Spinal cord (tissue), 10 donors: ENCODE data around the gene TRPM3. TPM values are rescaled to one million over a fixed set of nuclear protein-coding genes. Genes with fewer than 3 reads are reported as not detected.

Experiments
- DNase-seq, 6 donors: peaks; one replicate each; pipeline versions ENCODE4 v3.0.0 to v3.0.0-alpha.2; 2013 to 2015; ENCODE audit warnings: low spot score in 6 of 6, low read depth in 4 of 6
- H3K27ac ChIP-seq: one replicate; pipeline ENCODE4 v1.5.1; 2013; ENCODE audit warnings: low read depth, low read length, control low read depth
- H3K27me3 ChIP-seq: one replicate; pipeline ENCODE4 v1.6.1; 2013; ENCODE audit warnings: low read length; ENCODE audit not compliant: control insufficient read depth, insufficient read depth
- H3K36me3 ChIP-seq: one replicate; pipeline ENCODE4 v1.6.1; 2013; ENCODE audit warnings: low read length; ENCODE audit not compliant: control insufficient read depth, insufficient read depth
- H3K4me1 ChIP-seq: one replicate; pipeline ENCODE4 v1.6.1; 2013; ENCODE audit warnings: low read length; ENCODE audit not compliant: control insufficient read depth, insufficient read depth
- H3K4me3 ChIP-seq: one replicate; pipeline ENCODE4 v1.5.1; 2013; ENCODE audit warnings: low read depth, low read length, control low read depth
- H3K9me3 ChIP-seq: one replicate; pipeline ENCODE4 v1.6.1; 2013; ENCODE audit warnings: low read length; ENCODE audit not compliant: control insufficient read depth, insufficient read depth
- WGBS: methylation state at CpG from one replicate; pipeline ENCODE4 v1.1.5; 2013; ENCODE audit warnings: missing lambda C conversion rate; ENCODE audit not compliant: insufficient coverage; 5-methylcytosine and 5-hydroxymethylcytosine counted together
- polyA plus RNA-seq, 2 donors: library from polyadenylated mRNA; unstranded; fragments of 120-200 nt; gene quantifications; one replicate each; pipeline ENCODE4 v1.2.1, GENCODE V29; 2013; ENCODE audit not compliant: insufficient read length in 2 of 2
- total RNA-seq, 2 donors: library from RNA; depleted of rRNA in 1 of 2; stranded (reverse); fragments of 120-200 nt in 1 of 2; fragments of >200 nt in 1 of 2; gene quantifications; one replicate each; pipeline versions ENCODE4 v1.2.3 to v1.2.4, GENCODE V29; 2013 to 2014
- donor health status: healthy.

TRPM3 gene
- total and polyA plus RNA-seq, 4 donors = 16.7 to 198 (median 37.6) TPM

- Histone ChIP-seq H3K9me3 (no peaks in the 10 kb centered on the region), H3K27ac (no peak overlapping the region), H3K36me3 (no peaks in the 10 kb centered on the region), H3K27me3 (no peaks in the 10 kb centered on the region), H3K4me1 (no peaks in the 10 kb centered on the region), H3K4me3 (no peak overlapping the region)
- no peak for DNase-seq
- no CpG with 5 or more reads among the region's 6 CpGs for WGBS
Observed at GRCh38 chr9:70529377-70529776, 592.0 kb downstream of the TRPM3 start.

GRCh38 chr9:70526902-70527301, 594.5 kb downstream of the TRPM3 start:
- Histone ChIP-seq H3K4me3 (no peak overlapping the region), H3K36me3 (no peaks in the 10 kb centered on the region), H3K9me3 (no peaks in the 10 kb centered on the region), H3K4me1 (no peaks in the 10 kb centered on the region), H3K27me3 (no peaks in the 10 kb centered on the region), H3K27ac (no peak overlapping the region)
- no peak for DNase-seq
- WGBS = 100% methylated on average over 1 of the region's 2 CpGs

GRCh38 chr9:70525519-70525918, 595.9 kb downstream of the TRPM3 start:
- Histone ChIP-seq H3K4me1 (no peaks in the 10 kb centered on the region), H3K9me3 (no peaks in the 10 kb centered on the region), H3K27ac (no peak overlapping the region), H3K4me3 (no peak overlapping the region), H3K36me3 (no peaks in the 10 kb centered on the region), H3K27me3 (no peaks in the 10 kb centered on the region)
- no peak for DNase-seq
- no CpG with 5 or more reads among the region's 1 CpG for WGBS

- Histone ChIP-seq H3K4me1 (no peaks in the 10 kb centered on the region), H3K27ac (no peak overlapping the region), H3K4me3 (no peak overlapping the region), H3K9me3 (no peaks in the 10 kb centered on the region), H3K27me3 (no peaks in the 10 kb centered on the region), H3K36me3 (no peaks in the 10 kb centered on the region)
- DNase-seq = peak in 2 of 6 donors; percentile 7 to 78
- 62% methylated on average over 8 of the region's 11 CpGs for WGBS
Observed at GRCh38 chr9:70519912-70520724, 601.3 kb downstream of the TRPM3 start.

- no peak for DNase-seq
- no CpG with 5 or more reads among the region's 1 CpG for WGBS
Observed at GRCh38 chr9:70517926-70518610, 603.4 kb downstream of the TRPM3 start.

GRCh38 chr9:70514273-70514672, 607.1 kb downstream of the TRPM3 start:
- no peak overlapping the region for H3K27ac ChIP-seq
- H3K9me3 ChIP-seq = no peaks in the 10 kb centered on the region
- H3K4me1 ChIP-seq = no peaks in the 10 kb centered on the region
- 89% methylated on average over 1 of the region's 2 CpGs for WGBS
- H3K27me3 ChIP-seq = no peaks in the 10 kb centered on the region
- H3K36me3 ChIP-seq = no peaks in the 10 kb centered on the region
- no peak overlapping the region for H3K4me3 ChIP-seq
- DNase-seq = no peak

More at GRCh38 chr9:70517926-70518610, 603.4 kb downstream of the TRPM3 start:
- Histone ChIP-seq H3K9me3 (no peaks in the 10 kb centered on the region), H3K36me3 (no peaks in the 10 kb centered on the region), H3K27me3 (no peaks in the 10 kb centered on the region), H3K27ac (no peak overlapping the region), H3K4me1 (no peaks in the 10 kb centered on the region), H3K4me3 (no peak overlapping the region)

GRCh38 chr9:70511858-70512257, 609.6 kb downstream of the TRPM3 start:
- no CpG with 5 or more reads among the region's 3 CpGs for WGBS
- H3K4me3 ChIP-seq = no peak overlapping the region
- H3K27me3 ChIP-seq = no peaks in the 10 kb centered on the region
- no peaks in the 10 kb centered on the region for H3K9me3 ChIP-seq
- DNase-seq = no peak
- no peaks in the 10 kb centered on the region for H3K36me3 ChIP-seq
- no peak overlapping the region for H3K27ac ChIP-seq
- H3K4me1 ChIP-seq = no peaks in the 10 kb centered on the region

GRCh38 chr9:70510157-70510770, 611.2 kb downstream of the TRPM3 start:
- H3K4me1 ChIP-seq = no peaks in the 10 kb centered on the region
- WGBS = 89% methylated on average over 2 of the region's 3 CpGs

GRCh38 chr9:70506159-70506558, 615.3 kb downstream of the TRPM3 start:
- no peak overlapping the region for H3K27ac ChIP-seq
- no peaks in the 10 kb centered on the region for H3K9me3 ChIP-seq
- H3K4me3 ChIP-seq = no peak overlapping the region
- WGBS = no CpG with 5 or more reads among the region's 2 CpGs
- no peaks in the 10 kb centered on the region for H3K4me1 ChIP-seq
- H3K27me3 ChIP-seq = no peaks in the 10 kb centered on the region
- no peak for DNase-seq
- H3K36me3 ChIP-seq = no peaks in the 10 kb centered on the region

More at GRCh38 chr9:70510157-70510770, 611.2 kb downstream of the TRPM3 start:
- Histone ChIP-seq H3K9me3 (no peaks in the 10 kb centered on the region), H3K27ac (no peak overlapping the region), H3K36me3 (no peaks in the 10 kb centered on the region), H3K4me3 (no peak overlapping the region), H3K27me3 (no peaks in the 10 kb centered on the region)
- no peak for DNase-seq
